Neuronal stem cell (in vitro differentiated cells): ENCODE measurements around the gene NPL.
A peak's percentile ranks its signal among the peaks of the same experiment; 100 is the strongest.

ENCODE experiments used
- DNase-seq: peaks from one replicate; pipeline ENCODE4 v3.0.0-alpha.2; 2013; ENCODE audit warnings: low spot score
- H2AFZ ChIP-seq: one replicate; pipeline ENCODE4 v1.6.1; 2013; ENCODE audit warnings: mild to moderate bottlenecking, low read length, inconsistent platforms
- H2AK5ac ChIP-seq: 2 replicates; pipeline ENCODE4 v1.6.1; 2013; ENCODE audit warnings: low read depth, mild to moderate bottlenecking, inconsistent platforms, low read length, moderate library complexity, mixed read lengths
- H2BK120ac ChIP-seq: 2 replicates; pipeline ENCODE4 v1.6.1; 2013; ENCODE audit warnings: low read depth, mild to moderate bottlenecking, inconsistent platforms, low read length, moderate library complexity, mixed read lengths
- H2BK12ac ChIP-seq: one replicate; pipeline ENCODE4 v1.6.1; 2013; ENCODE audit warnings: low read length, inconsistent platforms
- H2BK15ac ChIP-seq: 2 replicates; pipeline ENCODE4 v1.6.1; 2013; ENCODE audit warnings: mild to moderate bottlenecking, low read length, inconsistent platforms, mixed read lengths
- H2BK5ac ChIP-seq: one replicate; pipeline ENCODE4 v1.6.1; 2013; ENCODE audit warnings: inconsistent platforms, mild to moderate bottlenecking, low read length, moderate library complexity
- H3K14ac ChIP-seq: one replicate; pipeline ENCODE4 v1.6.1; 2013; ENCODE audit warnings: low read length, inconsistent platforms
- H3K18ac ChIP-seq: 2 replicates; pipeline ENCODE4 v1.6.1; 2013; ENCODE audit warnings: low read length, inconsistent platforms
- H3K23ac ChIP-seq: 2 replicates; pipeline ENCODE4 v1.6.1; 2013; ENCODE audit warnings: low read depth, mild to moderate bottlenecking, mixed read lengths, low read length, inconsistent platforms; ENCODE audit not compliant: poor library complexity
- H3K27ac ChIP-seq: replicated peaks from 3 replicates; pipeline ENCODE4 v1.5.1; 2013; ENCODE audit warnings: low read length, inconsistent platforms
- H3K27me3 ChIP-seq, 3 experiments: 2 replicates each; pipeline ENCODE4 v1.6.1; 2013; ENCODE audit warnings: low read length in 3 of 3, mild to moderate bottlenecking in 2 of 3, inconsistent platforms in 1 of 3, low read depth in 1 of 3, mixed read lengths in 1 of 3, moderate library complexity in 1 of 3; ENCODE audit not compliant: control insufficient read depth in 3 of 3, insufficient read depth in 3 of 3
- H3K36me3 ChIP-seq, 2 donors: replicated peaks in 1 of 2; 2 replicates each; pipeline ENCODE4 v1.6.1; 2013; ENCODE audit warnings: low read length in 2 of 2; ENCODE audit not compliant: control insufficient read depth in 2 of 2, insufficient read depth in 2 of 2
- H3K4ac ChIP-seq: 2 replicates; pipeline ENCODE4 v1.6.1; 2013; ENCODE audit warnings: inconsistent platforms, mild to moderate bottlenecking, low read length, moderate library complexity
- H3K4me1 ChIP-seq, 2 donors: 1 replicate in 1 of 2; 2 replicates in 1 of 2; pipeline ENCODE4 v1.6.1; 2013; ENCODE audit warnings: low read length in 2 of 2, low read depth in 1 of 2; ENCODE audit not compliant: control insufficient read depth in 2 of 2, insufficient read depth in 1 of 2
- H3K4me2 ChIP-seq: one replicate; pipeline ENCODE4 v1.6.1; 2013; ENCODE audit warnings: mild to moderate bottlenecking, low read length, inconsistent platforms; ENCODE audit not compliant: insufficient read depth, poor library complexity, severe bottlenecking
- H3K4me3 ChIP-seq, 2 donors: 2 replicates each; pipeline ENCODE4 v1.5.1; 2013; ENCODE audit warnings: low read length in 2 of 2, mild to moderate bottlenecking in 2 of 2, inconsistent platforms in 1 of 2, moderate library complexity in 1 of 2
- H3K79me1 ChIP-seq: one replicate; pipeline ENCODE4 v1.6.1; 2013; ENCODE audit warnings: low read depth, mild to moderate bottlenecking, inconsistent platforms, low read length, moderate library complexity
- H3K9ac ChIP-seq: one replicate; pipeline ENCODE4 v1.6.1; 2013; ENCODE audit warnings: mild to moderate bottlenecking, low read depth, low read length, inconsistent platforms; ENCODE audit not compliant: poor library complexity
- H3K9me3 ChIP-seq, 2 donors: replicated peaks in 1 of 2; 2 replicates each; pipeline versions ENCODE3 to v1.6.1; 2013; ENCODE audit warnings: low read length in 2 of 2, mild to moderate bottlenecking in 2 of 2, inconsistent platforms in 1 of 2, low read depth in 1 of 2, mixed read lengths in 1 of 2, moderate library complexity in 1 of 2; ENCODE audit not compliant: control insufficient read depth in 2 of 2, insufficient read depth in 1 of 2
- H4K8ac ChIP-seq: one replicate; pipeline ENCODE4 v1.6.1; 2013; ENCODE audit warnings: low read depth, mild to moderate bottlenecking, inconsistent platforms, low read length, moderate library complexity
- H4K91ac ChIP-seq: one replicate; pipeline ENCODE4 v1.6.1; 2013; ENCODE audit warnings: low read length, low read depth, mild to moderate bottlenecking, inconsistent platforms; ENCODE audit not compliant: poor library complexity
- WGBS, 2 donors: extraction: QIAGEN DNeasy Blood & Tissue Kit; methylation state at CpG; one replicate each; pipeline ENCODE4 v1.1.7; 2013; ENCODE audit warnings: missing lambda C conversion rate in 2 of 2, mixed read lengths in 1 of 2; ENCODE audit not compliant: insufficient read length in 2 of 2, insufficient replicate concordance in 1 of 2; ENCODE audit errors: extremely low coverage in 2 of 2; 5-methylcytosine and 5-hydroxymethylcytosine counted together

NPL gene

GRCh38 chr1:182823220-182823619 is 33.6 kb downstream of the NPL start:
- no peak overlapping the region for H2BK120ac ChIP-seq
- H2BK15ac ChIP-seq = no peak overlapping the region
- H3K4ac ChIP-seq = no peak overlapping the region
- DNase-seq = no peak
- H2AFZ ChIP-seq = no peak overlapping the region
- no peaks in the 10 kb centered on the region for H3K9me3 ChIP-seq
- no CpG with 5 or more reads among the region's 3 CpGs for WGBS, 2 donors
- no peak overlapping the region for H2BK5ac ChIP-seq
- no peak overlapping the region for H4K8ac ChIP-seq
- H2AK5ac ChIP-seq = no peak overlapping the region
- H2BK12ac ChIP-seq = no peak overlapping the region
- no peak overlapping the region for H3K27ac ChIP-seq
- no peak overlapping the region for H3K14ac ChIP-seq
- no peak overlapping the region for H4K91ac ChIP-seq
- no peak overlapping the region for H3K4me2 ChIP-seq
- H3K18ac ChIP-seq = no peak overlapping the region
- no peaks in the 10 kb centered on the region for H3K79me1 ChIP-seq
- H3K4me1 ChIP-seq = no peaks in the 10 kb centered on the region
- H3K9ac ChIP-seq = no peak overlapping the region
- no peak overlapping the region for H3K4me3 ChIP-seq
- H3K27me3 ChIP-seq = no peaks in the 10 kb centered on the region
- H3K23ac ChIP-seq = no peak overlapping the region
- H3K36me3 ChIP-seq = no peaks in the 10 kb centered on the region

GRCh38 chr1:182826892-182827291 is 37.3 kb downstream of the NPL start:
- no CpG with 5 or more reads among the region's 2 CpGs for WGBS, 2 donors
- H3K23ac ChIP-seq = no peak overlapping the region
- no peak for DNase-seq

GRCh38 chr1:182829285-182829932 is 39.8 kb downstream of the NPL start:
- H4K91ac ChIP-seq = no peak overlapping the region
- H3K36me3 ChIP-seq = no peaks in the 10 kb centered on the region
- no peak overlapping the region for H2BK15ac ChIP-seq
- DNase-seq = no peak
- peak overlapping the region; percentile 64 for H2AFZ ChIP-seq
- no peak overlapping the region for H2AK5ac ChIP-seq
- H3K23ac ChIP-seq = no peak overlapping the region
- no peak overlapping the region for H2BK5ac ChIP-seq
- no peak overlapping the region for H3K4me2 ChIP-seq
- no CpG with 5 or more reads among the region's 5 CpGs for WGBS, 2 donors
- no peak overlapping the region for H3K27ac ChIP-seq
- H2BK120ac ChIP-seq = no peak overlapping the region
- no peak overlapping the region for H3K4me3 ChIP-seq
- no peak overlapping the region for H3K4ac ChIP-seq
- H3K9me3 ChIP-seq = no peaks in the 10 kb centered on the region
- no peak overlapping the region for H3K14ac ChIP-seq
- no peaks in the 10 kb centered on the region for H3K27me3 ChIP-seq
- H3K9ac ChIP-seq = no peak overlapping the region
- peaks cover 0 to 10% of the 10 kb centered on the region in 2 donors for H3K4me1 ChIP-seq
- no peaks in the 10 kb centered on the region for H3K79me1 ChIP-seq
- no peak overlapping the region for H2BK12ac ChIP-seq
- H4K8ac ChIP-seq = no peak overlapping the region
- H3K18ac ChIP-seq = no peak overlapping the region

More at GRCh38 chr1:182826892-182827291, 37.3 kb downstream of the NPL start:
- Histone ChIP-seq H3K4ac (no peak overlapping the region), H2BK15ac (no peak overlapping the region), H3K14ac (no peak overlapping the region), H4K8ac (no peak overlapping the region), H2AFZ (no peak overlapping the region), H4K91ac (no peak overlapping the region), H3K27ac (no peak overlapping the region), H3K9me3 (no peaks in the 10 kb centered on the region), H2BK12ac (no peak overlapping the region), H2AK5ac (no peak overlapping the region), H3K36me3 (no peaks in the 10 kb centered on the region), H3K18ac (no peak overlapping the region), H3K9ac (no peak overlapping the region), H2BK120ac (no peak overlapping the region), H3K4me1 (peaks cover 0 to 6% of the 10 kb centered on the region in 2 donors), H3K79me1 (no peaks in the 10 kb centered on the region), H3K4me3 (no peak overlapping the region), H3K27me3 (no peaks in the 10 kb centered on the region), H2BK5ac (no peak overlapping the region), H3K4me2 (no peak overlapping the region)

DNA sequence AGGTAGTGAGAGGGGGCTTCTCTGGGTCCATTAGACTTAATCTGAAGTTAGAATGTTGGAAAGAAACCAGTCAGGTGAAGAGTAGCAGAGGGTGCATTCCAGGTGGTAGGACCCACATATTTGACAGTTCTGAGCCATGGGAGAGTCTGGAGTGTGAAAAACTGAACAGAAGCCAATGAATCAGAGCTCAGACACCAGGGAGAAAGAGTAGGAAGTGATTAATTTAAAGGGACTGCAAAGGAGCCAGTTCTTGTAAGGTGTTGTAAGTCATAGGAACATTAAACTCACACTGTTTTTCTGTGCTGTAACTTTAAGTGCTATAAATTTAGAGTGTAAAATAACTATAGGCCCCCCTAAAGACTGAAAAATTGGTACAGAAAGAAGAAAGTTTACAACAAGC is 43.7 kb downstream of the NPL start:
- Histone ChIP-seq H2AK5ac (no peak overlapping the region), H3K18ac (no peak overlapping the region), H2BK120ac (no peak overlapping the region), H4K8ac (no peak overlapping the region), H3K4ac (no peak overlapping the region), H4K91ac (no peak overlapping the region), H3K79me1 (no peaks in the 10 kb centered on the region), H3K4me1 (peaks cover 0 to 23% of the 10 kb centered on the region in 2 donors), H2BK5ac (no peak overlapping the region), H2BK15ac (no peak overlapping the region), H2AFZ (no peak overlapping the region), H3K4me3 (no peak overlapping the region), H3K27me3 (no peaks in the 10 kb centered on the region), H3K9ac (no peak overlapping the region), H3K9me3 (peaks cover 0 to 9% of the 10 kb centered on the region in 2 donors), H3K4me2 (no peak overlapping the region), H3K23ac (no peak overlapping the region), H2BK12ac (no peak overlapping the region), H3K27ac (no peak overlapping the region), H3K14ac (no peak overlapping the region), H3K36me3 (no peaks in the 10 kb centered on the region)
- no peak for DNase-seq
